Measurements from ENCODE around the gene GAS6.
"Not testable (repeated sequence)": the region's sequence is repeated elsewhere in the genome, so short reads cannot be mapped to it uniquely, and the experiment has no call there.

GAS6 gene

DNA sequence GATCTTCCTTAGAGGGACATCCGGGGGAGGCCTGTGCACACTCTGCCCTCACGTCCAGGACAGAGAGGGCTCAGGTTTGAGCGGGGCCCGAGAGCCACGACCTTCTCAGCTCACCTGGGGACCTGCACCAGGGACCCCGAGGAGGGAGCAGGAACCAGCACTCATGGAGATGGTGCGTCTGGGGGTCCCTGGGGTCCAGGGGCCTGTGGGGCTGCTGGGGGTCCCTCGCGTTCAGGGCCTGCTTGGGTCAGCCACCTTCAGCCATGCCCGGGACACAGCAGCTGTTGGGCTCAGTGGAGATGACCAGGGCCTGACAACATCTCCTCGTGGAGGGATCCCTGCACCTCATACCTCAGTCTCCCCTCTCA, 57.8 kb downstream of the GAS6 start:
- DNase-seq (ENCODE audit: low spot score), result no peak

DNA sequence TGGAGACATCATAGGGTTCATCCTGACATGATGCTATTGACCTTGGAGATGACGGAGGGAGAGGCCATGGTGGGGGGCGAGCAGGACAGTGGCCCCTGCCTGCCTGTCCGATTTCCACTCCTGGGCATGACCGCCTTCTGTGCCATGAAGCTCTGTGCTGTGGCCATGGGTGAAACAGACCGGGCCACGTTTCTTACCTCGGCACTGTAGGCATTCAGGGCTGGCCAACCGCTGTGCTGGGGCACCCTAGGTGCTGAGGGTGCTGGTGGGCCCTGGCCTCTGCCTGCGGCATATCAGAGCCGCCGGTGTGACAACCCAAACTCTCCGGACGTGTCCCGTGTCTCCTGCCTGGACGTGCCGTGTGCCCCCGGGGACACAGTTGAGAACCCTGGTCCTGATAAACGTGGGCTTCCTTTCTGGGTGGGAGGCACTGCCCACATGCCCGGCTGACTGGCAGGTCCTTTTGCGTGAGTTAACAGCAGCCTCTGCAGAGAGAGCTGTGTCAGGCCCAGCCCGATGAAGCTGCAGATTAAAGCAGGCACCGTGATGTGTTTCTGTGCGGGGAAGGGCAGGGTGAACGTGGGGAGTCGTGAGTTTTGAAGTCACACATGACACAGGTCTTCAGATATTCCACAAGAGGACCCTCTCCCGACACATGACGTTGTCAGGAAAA, 58.3 kb downstream of the GAS6 start:
- DNase-seq (ENCODE audit: low spot score), result no peak

DNA sequence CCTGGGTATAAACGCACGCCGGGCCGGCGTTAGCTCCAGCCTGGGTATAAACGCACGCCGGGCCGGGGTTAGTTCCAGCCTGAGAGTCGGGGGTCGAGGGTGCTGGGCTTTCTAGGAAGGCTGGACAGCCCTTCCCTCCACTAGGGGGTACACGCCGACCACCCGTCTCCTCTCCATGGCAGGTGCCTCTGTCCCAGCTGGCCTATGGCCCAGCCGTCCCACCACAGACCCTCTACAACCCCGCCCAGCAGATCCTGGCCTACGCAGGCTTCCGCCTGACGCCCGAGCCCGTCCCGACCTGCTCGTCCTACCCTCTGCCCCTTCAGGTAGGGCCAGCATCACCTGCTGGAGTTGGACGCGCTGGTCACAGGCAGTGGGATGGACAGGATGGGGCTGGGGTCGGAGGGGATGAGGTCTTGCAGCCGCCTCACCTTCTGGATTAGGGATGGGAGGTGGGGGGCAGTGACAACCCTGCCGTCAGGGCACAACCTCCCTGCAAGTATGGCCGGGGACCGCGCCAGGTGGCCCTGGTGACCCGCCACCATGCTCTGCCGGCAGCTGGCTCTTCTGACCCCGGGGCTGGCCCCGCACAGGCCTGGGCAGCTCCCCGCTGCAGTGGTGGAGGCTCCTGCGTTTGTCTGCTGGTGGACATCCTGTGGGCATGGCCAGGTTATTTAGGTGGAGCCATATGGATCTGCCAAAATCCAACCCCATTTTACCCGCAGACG, 59.0 kb downstream of the GAS6 start:
- DNase-seq (ENCODE audit: low spot score), result no peak

DNA sequence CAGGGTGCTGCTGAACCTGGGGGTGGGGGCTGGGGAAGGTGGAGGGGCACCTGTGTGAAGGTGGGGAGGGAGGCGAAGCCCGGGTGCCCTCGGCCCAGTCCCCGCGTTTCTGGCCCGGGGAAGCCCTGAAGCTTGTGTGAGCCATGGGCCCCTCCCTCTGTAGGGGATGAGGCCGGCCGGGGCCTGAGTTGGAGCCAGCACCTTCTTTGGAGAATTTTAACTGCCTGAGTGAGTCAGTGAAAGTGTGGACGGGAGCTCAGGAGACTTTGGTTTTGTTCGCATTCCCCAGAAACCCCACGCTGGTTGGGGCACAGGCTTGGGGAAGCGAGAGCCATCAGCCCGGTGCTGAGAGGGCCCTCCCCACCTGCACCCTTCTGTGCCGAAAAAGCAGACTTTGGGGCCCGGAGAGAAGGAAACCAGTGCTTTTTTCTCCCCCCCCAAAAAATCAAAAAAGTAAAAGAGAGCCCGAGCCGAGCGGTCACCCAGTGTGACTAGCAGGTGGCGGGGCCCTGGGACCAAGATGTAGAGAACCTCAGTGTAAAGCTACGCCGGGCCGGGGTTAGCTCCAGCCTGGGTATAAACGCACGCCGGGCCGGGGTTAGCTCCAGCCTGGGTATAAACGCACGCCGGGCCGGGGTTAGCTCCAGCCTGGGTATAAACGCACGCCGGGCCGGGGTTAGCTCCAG, 59.7 kb downstream of the GAS6 start:
- DNase-seq (ENCODE audit: low spot score), result no peak

DNA sequence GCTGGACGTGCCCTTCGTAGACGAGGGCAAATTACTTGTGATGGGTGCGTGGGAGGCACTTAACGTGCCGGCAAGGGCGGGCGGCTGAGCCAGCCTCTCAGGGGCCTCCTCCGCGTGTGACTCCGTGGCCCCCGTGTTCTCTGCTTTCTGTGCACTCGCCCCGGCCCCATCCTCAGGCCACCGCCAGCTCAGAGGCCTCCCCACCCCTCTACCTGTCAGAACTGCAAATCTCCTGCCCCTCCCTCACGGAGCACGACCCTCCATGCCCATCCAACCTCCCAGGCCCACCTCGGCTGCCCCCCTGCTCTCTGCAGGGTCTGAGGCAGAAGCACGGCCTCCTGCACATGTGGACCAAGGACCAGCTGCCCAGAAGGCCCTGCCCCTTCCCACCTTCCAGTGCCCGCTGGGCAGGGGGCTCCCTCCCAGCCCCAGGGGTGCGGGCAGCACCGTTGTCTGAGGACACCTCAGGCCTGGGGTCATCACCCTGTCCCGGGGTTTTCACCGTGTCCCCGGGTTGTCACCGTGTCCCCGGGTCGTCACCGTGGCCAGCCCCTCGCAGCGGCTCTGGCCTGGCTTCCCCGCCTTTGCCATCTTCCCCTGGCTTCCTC, 60.4 kb downstream of the GAS6 start:
- DNase-seq (ENCODE audit: low spot score), result no peak

DNA sequence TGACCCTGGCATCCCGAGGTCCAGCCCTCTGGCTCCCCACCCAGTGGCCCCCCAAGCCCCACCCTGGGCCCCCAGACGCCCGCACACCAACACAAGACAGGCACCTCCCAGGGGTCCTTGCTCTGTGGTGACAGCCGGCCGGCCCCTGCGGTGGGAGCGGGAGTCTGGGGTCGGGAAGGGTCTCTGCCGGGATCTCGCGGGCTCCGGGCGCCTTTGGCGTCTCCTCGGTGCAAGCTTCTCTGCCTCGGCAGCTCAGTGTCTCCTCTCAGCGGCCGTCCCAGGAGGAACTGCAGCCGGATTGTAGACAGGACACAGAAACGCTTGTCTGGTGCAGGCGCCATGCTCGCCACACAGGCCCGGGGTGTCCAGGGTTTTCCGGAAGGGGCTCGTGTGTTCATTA, 61.1 kb downstream of the GAS6 start:
- DNase-seq (ENCODE audit: low spot score), result no peak

DNA sequence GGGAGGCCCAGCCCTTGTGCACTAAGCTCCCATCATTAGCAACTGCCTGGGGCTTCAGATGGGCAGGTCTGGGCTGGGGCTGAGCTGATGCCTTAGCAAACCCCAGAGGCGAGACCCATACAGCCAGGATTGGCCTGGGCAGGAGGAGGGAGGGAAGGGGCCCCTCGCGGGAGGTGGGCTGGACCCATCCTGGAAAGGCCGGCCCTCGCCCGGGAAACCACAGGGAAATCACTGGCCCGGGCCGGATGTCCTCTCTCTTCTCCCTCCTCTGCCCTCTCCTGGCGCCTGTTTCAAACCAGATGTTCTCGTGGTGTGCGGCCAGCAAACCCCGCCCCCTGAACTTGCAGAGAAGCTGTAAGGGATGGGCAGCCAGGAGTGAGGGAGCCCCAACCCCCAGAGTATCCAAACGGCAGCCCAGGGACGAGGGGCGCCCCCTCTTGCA, 61.8 kb downstream of the GAS6 start:
- DNase-seq (ENCODE audit: low spot score), result peak; percentile 92

DNA sequence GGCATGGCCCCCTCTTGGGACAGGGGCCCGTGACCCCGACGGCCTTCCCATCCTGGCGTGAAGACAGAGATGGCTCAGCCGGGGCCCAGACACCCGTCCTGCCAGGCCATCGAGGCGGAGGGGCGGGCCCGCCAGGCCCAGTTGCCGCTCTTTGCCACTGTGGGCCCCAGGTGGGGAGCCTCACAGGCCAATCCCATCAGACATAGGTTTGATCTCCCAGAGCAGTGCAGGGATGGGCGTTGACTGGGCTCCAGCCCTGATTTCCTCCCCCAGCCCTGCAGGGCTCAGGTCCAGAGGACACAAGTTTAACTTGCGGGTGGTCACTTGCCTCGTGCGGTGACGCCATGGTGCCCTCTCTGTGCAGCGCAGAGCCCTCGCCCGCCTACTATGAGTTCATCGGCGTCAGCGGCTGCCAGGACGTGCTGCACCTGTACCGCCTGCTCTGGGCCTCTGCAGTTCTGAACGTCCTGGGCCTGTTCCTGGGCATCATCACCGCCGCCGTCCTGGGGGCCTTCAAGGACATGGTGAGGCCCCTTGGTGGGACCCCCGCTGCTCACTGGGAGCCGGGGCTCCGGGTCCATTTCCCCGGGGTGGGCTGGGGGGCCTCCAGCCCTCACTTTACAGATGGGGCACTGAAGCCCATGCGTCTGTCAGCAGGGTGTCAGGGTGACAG, 62.5 kb downstream of the GAS6 start:
- DNase-seq (ENCODE audit: low spot score), result no peak

DNA sequence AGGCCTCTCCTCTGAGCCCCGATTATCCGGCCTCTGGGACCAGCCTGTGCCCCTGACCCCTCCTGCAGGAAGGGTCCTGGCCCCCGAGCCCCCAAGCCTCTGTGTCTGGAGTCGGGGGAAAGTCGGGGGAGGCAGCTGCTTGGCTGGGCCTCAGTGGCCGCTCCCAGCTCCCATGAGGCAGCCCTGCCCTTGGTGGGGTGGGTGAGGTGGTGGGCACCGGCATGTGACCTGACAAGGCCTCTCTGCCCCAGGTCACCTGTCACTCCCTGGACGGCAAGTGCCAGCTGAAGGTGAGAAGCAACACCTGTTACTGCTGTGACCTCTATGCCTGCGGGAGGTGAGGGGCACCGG, 63.3 kb downstream of the GAS6 start:
- DNase-seq (ENCODE audit: low spot score), result no peak

DNA sequence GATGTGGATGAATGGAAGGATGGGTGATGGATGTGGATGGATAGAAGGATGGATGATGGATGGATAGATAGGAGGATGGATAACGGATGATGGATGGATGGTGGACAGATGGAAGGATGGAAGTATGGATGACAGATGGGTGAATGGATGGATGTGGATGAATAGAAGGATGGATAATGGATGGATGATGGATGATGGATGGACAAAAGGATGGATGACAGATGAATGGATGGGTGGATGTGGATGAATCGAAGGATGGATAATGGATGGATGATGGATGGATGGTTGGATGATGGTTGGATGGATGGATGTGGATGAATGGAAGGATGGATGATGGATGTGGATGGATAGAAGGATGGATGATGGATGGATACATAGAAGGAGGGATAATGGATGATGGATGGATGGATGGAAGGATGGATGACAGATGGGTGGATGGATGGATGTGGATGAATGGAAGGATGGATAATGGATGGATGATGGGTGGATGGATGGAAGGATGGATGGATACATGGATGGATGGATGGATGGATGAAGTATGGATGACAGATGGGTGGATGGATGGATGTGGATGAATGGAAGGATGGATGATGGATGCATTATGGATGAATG, 65.6 kb downstream of the GAS6 start:
- no peak for DNase-seq (ENCODE audit: low spot score)

DNA sequence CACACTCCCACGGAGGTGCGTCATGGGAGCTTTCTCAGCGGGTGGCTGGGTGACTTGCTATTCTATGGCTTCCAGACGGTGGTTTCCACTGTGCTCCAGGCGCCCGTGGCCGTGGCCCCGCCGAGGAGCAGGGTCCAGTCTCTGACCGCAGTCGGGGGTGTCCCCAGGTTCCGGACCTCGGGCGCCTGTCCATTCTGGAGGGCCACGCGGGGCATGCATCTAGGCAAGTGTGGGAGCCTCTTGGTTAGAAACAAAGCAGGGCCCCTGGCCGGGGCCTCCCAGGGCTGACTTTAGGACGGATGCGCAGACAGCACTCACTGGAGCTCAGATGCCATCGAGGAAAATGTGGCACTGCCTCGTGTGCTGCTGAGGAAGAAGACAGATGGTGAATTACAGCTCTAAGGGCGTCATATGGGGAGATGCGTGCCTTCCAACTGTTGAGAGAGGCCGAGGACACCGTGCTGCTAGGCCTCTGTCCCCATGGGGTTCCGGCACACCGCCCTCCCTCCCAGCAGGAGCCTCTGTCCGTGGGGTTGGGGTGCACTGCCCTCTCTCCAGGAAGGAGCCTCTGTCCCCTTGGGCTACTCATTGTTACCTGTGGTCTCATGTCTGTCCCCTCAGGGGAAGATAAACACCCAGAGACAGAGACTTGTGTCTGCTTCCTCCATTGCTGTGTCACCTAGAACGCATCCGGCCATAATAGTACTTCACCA, 66.8 kb downstream of the GAS6 start:
- DNase-seq (ENCODE audit: low spot score), result no peak

DNA sequence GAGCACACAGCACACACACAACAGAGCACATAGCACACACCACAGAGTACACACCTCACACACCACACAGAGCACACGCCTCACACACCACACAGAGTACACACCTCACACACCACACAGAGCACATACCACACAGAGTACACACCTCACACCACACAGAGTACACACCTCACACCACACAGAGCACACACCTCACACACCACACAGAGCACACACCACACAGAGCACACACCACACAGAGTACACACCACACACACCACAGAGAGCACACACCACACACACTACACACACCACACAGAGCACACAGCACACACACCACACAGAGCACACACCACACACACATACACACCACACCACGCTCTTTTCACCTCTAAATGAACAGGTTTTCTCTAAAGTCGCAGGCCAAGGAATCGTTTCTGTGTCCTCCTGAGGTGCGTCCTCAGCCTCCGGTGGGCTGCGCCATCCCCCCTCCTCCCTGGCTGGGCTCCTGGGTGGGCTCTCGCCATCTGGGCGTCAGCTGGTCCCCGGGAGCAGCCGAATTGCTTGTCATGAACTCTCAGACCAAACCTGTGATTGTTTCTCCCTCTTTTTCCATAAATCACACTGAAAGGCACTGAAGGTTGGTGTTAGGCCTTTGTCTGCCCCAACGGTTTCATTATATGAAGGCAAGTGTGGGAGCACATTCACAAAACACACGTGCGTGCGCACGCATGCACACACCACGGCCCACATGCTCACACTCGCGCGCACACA, 67.5 kb downstream of the GAS6 start:
- DNase-seq (ENCODE audit: low spot score), result no peak

DNA sequence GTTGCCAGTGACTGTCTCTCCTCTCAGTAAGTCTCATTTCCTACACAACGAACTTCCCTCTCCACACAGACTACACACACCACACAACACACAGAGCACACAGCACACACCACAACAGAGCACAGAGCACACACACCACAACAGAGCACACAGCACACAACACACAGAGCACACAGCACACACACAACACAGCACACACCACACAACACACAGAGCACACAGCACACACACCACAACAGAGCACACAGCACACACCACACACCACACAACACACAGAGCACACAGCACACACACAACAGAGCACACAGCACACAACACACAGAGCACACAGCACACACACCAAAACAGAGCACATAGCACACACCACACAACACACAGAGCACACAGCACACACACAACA, 68.5 kb downstream of the GAS6 start:
- not testable (repeated sequence) for DNase-seq (ENCODE audit: low spot score)

DNA sequence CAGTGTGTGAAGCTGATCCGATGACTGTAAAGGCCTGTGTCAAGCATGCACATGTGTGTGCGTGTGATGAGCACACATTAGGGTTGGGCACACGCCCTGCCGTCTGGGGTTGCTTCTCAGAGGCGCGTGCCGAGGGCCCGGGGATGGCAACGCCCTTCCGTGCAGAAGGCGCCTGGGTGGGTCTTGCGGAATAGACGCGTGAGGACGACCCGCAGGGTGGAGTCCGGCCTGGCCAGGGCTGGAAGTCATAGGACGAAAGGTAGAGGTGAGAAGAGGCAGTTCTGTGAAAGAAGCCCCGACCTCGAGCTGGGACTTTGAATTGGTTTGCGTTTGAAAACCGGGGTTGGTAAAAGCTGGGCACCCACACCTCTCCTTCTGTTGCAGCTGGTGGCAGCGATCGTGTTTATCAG, 69.1 kb downstream of the GAS6 start:
- no peak for DNase-seq (ENCODE audit: low spot score)

DNA sequence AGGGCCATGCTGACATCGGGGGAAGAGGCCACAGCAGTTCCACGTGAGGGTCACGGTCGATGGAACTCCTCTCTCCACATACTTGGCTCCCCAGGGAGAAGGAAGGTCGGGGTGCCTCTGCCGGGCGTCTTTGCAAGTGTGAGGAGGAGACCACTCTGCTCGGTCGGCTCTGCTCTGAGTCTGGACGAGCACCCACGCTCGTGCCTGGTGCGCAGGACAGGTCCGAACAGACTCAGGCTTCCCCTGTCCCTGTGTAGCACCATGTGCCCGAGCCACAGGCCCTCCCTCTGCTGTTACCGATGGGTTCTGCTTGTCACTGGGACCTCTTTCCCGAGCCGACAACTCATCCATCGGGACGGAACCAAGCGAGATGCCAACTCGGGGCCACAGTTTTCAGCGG, 69.8 kb downstream of the GAS6 start:
- DNase-seq (ENCODE audit: low spot score), result no peak

DNA sequence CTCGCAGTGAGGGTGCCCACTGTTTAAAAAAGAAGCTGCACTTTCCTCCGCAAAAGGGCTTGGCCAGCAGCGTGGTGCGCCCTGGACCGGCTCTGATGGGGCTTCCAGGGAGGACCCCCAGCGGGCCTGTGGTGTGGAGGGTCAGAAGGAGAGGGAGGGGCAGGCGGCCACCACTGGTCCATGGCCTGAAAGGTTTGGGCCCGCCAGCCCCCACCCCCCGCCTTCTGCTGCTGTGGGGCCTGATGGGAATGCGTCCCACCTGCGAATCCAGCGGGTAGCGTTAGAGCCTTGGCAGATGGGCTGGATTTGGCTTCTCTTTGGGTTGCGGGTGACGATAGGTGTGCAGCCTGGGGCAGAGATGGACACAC, 70.2 kb downstream of the GAS6 start:
- no peak for DNase-seq (ENCODE audit: low spot score)

DNA sequence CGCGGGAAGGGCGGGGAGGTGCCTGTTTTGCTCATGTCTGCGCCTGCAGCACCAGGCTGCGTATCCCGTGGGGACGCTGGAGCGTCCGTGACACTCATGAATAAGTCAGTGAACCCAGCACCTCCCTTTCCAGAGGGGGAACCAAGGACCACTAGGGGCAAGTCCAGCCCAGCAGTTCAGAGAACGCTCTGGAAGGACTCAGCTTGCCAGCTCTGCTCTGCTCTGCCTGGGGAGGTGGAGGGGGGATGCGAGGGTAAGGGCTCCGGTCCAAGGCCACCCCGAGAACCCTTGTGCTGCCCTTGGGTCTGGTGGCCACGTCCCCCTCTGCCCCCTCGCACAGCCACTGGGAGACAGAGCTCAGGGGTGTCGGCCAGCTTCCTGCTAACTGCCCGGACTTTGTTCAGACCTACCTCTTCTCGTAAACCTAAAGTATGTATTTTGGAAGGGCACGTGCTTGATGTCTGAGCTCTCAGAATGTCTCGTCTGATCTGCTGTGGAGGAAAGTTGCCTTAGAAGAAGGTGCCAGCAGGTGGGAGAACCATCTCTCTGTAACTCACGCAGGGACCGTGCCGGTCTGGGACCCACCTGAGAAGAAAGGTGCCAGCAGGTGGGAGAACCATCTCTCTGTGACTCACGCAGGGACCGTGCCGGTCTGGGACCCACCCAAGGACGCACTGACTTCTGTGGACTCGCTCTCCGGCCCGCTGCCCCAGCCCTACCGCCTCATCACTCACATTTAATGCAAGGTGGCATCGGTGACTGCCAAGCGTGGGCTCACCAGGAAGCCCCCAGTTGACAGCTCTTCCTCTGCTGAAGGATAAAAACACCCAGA, 70.8 kb downstream of the GAS6 start:
- DNase-seq (ENCODE audit: low spot score), result no peak

DNA sequence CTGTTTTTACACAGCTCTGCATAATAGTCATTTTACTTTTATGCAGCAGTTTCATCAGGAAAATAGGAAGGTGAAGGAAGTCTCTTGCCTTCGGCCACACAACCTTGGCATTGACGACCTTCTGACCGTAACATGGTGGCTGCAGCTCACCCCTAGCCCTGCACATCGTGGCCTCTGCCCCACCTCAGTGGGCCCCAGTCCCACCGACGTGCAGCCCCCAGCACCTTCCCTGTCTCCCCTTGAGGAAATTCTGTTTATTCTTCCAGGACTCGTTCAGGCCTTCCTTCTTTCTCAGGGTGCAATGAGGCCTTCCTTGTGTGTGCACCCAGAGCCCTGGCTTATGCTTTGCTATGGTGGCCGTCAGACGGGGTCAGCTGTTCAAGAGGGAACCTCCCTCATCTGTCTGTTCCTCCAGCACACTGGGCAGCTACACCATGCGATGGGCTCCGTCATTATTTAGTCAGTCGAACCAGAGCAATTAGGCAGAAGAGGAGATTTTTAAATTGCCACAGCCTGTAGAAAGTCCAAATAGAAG, 71.6 kb downstream of the GAS6 start:
- DNase-seq (ENCODE audit: low spot score), result no peak

DNA sequence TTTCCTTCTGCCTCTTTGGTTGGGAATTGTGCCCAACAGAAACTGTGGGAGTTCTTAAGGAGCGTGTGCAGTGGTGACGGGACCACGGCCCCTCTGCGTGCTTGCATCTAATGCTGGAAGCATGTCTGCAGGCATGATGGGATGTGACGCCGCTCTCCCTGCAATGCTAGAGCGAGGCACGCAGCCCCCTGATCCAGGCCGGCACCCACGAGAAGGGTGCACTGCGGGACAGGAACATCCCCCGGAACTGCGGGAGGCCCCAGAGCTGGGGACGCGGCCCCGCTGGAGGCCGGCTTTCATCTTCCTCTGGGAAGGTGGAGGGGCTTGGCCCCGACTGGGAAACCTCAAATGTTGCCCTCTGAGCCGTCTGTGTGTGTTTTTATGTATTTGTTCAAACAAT, 72.1 kb downstream of the GAS6 start:
- no peak for DNase-seq (ENCODE audit: low spot score)

DNA sequence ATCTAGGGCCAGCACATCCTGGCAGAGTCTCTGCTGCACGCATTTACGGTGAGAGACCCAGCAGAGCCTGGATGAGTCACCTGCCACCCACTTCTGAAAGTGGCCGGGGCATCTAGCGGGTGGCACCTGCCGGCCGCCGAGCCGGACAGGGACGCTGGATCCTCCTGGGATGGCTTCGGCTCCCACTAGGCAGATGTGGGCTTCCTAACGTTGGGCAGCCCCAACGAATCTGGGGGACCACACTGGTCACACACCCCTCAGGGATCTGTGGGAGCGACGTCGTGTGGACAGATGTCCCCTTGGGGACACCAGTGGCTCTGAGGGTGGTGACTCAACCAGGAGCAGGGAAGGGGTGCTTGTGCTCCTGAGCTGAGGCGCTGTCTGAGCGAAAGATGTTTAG, 72.7 kb downstream of the GAS6 start:
- no peak for DNase-seq (ENCODE audit: low spot score)

All from GM03348 (cell line).